Muscle of arm (tissue), 12 donors: ENCODE data around the gene SERHL2. TPM values are rescaled to one million over a fixed set of nuclear protein-coding genes. Genes with fewer than 3 reads are reported as not detected.

Experiments used
- polyA plus RNA-seq, 12 donors: library from polyadenylated mRNA; unstranded; fragments of 120-200 nt; gene quantifications; one replicate each; pipeline ENCODE4 v1.2.1, GENCODE V29; 2013; ENCODE audit not compliant: insufficient read length in 12 of 12

The SERHL2 gene
- polyA plus RNA-seq, 12 donors = 1.7 to 4.9 (median 3.0) TPM; not detected in 2

Other genes starting within 250 kb of the SERHL2 start
- gene NFAM1, start 121.6 kb upstream of the SERHL2 start, polyA plus RNA-seq = 1 to 10 TPM in 2 of 12 donors, under 1 TPM in 8, not detected in 2; 0.44 to 3.4 (median 0.60) TPM
- gene RRP7A, start 34.2 kb upstream of the SERHL2 start, polyA plus RNA-seq = 10 to 100 TPM in 11 of 12 donors, not detected in 1; 13.3 to 33.3 (median 22.8) TPM
- 10 to 100 TPM in 11 of 12 donors, not detected in 1; 54.2 to 73.3 (median 59.4) TPM for gene POLDIP3, start 60.9 kb downstream of the SERHL2 start, polyA plus RNA-seq
- gene ATP5MGL, start 86.6 kb downstream of the SERHL2 start, polyA plus RNA-seq = not detected
- gene CYB5R3, start 95.4 kb downstream of the SERHL2 start, polyA plus RNA-seq = 100 to 1,000 TPM in 11 of 12 donors, not detected in 1; 121 to 206 (median 145) TPM
- gene A4GALT, start 166.9 kb downstream of the SERHL2 start, polyA plus RNA-seq = 10 to 100 TPM in 11 of 12 donors, not detected in 1; 11.8 to 33.9 (median 21.0) TPM